ENCODE measurements around the gene CD200. TPM values are rescaled to one million over a fixed set of nuclear protein-coding genes. Genes with fewer than 3 reads are reported as not detected.

The CD200 gene
- total and polyA plus RNA-seq, 2 of the 4 experiments (the other 2 are of a cell fraction), result 1.1 to 1.7 TPM

DNA sequence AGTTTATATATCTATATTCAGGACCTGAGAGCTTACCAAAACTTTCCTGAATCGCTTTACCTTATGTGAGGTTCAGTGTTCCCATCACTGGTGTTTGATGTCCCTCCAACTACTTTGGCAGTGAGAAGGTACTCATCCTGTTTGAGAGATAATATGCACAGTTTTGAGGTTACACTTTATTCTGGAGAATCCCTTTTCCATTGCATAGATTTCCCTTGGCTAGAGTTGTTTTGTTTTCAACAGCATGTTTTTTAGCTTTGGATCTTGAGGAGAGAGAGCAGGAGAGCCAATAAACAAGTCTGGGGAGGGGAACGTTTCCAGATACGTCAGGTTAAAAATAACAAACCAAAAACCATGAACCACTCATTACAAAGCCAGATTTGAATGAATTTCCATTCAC is 33.6 kb downstream of the CD200 start:
- no peak overlapping the region for H3K14ac ChIP-seq (replicated peaks; ENCODE audit: low read depth, low read length)
- TF ChIP-seq CHD1 (IDR thresholded peaks at IDR 0.05; ENCODE audit: low read depth, low read length) (no peak), RCOR1 (IDR thresholded peaks at IDR 0.05; ENCODE audit: insufficient replicate concordance, low read length) (no peak), MXI1 (IDR thresholded peaks at IDR 0.05; ENCODE audit: borderline replicate concordance, low read depth, low read length) (no peak), NFE2L2 (IDR thresholded peaks at IDR 0.05; ENCODE audit: low read depth, low read length) (no peak), POLR2A (IDR thresholded peaks at IDR 0.05; ENCODE audit: low read depth, low read length) (no peak), FOS (IDR thresholded peaks at IDR 0.05; ENCODE audit: low read depth, low read length) (no peak), MAZ (IDR thresholded peaks at IDR 0.05; ENCODE audit: borderline replicate concordance, low read depth, low read length) (no peak), RFX5 (IDR thresholded peaks at IDR 0.05; ENCODE audit: low read depth, low read length) (no peak), CEBPB (IDR thresholded peaks at IDR 0.05; ENCODE audit: low read depth, low read length) (no peak), SMC3 (IDR thresholded peaks at IDR 0.05; ENCODE audit: low read depth, low read length) (no peak), BHLHE40 (IDR thresholded peaks at IDR 0.05; ENCODE audit: low read depth, low read length) (no peak)
- TF ChIP-seq, protein P1, sequence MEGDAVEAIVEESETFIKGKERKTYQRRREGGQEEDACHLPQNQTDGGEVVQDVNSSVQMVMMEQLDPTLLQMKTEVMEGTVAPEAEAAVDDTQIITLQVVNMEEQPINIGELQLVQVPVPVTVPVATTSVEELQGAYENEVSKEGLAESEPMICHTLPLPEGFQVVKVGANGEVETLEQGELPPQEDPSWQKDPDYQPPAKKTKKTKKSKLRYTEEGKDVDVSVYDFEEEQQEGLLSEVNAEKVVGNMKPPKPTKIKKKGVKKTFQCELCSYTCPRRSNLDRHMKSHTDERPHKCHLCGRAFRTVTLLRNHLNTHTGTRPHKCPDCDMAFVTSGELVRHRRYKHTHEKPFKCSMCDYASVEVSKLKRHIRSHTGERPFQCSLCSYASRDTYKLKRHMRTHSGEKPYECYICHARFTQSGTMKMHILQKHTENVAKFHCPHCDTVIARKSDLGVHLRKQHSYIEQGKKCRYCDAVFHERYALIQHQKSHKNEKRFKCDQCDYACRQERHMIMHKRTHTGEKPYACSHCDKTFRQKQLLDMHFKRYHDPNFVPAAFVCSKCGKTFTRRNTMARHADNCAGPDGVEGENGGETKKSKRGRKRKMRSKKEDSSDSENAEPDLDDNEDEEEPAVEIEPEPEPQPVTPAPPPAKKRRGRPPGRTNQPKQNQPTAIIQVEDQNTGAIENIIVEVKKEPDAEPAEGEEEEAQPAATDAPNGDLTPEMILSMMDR (conservative IDR thresholded peaks at IDR 0.05; ENCODE audit: low read depth, low read length), result no peak
- TF ChIP-seq, protein P2, sequence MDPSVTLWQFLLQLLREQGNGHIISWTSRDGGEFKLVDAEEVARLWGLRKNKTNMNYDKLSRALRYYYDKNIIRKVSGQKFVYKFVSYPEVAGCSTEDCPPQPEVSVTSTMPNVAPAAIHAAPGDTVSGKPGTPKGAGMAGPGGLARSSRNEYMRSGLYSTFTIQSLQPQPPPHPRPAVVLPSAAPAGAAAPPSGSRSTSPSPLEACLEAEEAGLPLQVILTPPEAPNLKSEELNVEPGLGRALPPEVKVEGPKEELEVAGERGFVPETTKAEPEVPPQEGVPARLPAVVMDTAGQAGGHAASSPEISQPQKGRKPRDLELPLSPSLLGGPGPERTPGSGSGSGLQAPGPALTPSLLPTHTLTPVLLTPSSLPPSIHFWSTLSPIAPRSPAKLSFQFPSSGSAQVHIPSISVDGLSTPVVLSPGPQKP (IDR thresholded peaks at IDR 0.05; ENCODE audit: borderline replicate concordance, low read depth, low read length), result no peak
- TF ChIP-seq, protein P3, sequence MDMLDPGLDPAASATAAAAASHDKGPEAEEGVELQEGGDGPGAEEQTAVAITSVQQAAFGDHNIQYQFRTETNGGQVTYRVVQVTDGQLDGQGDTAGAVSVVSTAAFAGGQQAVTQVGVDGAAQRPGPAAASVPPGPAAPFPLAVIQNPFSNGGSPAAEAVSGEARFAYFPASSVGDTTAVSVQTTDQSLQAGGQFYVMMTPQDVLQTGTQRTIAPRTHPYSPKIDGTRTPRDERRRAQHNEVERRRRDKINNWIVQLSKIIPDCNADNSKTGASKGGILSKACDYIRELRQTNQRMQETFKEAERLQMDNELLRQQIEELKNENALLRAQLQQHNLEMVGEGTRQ (IDR thresholded peaks at IDR 0.05; ENCODE audit: low read depth, low read length), result no peak
- H4K91ac ChIP-seq (ENCODE audit: insufficient read depth, low read depth, low read length), result no peak overlapping the region
- DNase-seq (no peak), ATAC-seq (ENCODE audit: low read depth) (no peak)
- no peak overlapping the region for H3K9ac ChIP-seq (ENCODE audit: low read depth, low read length)
- no peak overlapping the region for H3K56ac ChIP-seq (ENCODE audit: extremely low read depth, insufficient read depth, low read length)
- in situ Hi-C loops (cut with MboI; ENCODE audit: low sequenced_read_pairs) (no loop called here), intact Hi-C loops (cut with micrococcal nuclease) (no loop called here), dilution Hi-C loops (cut with HindIII; ENCODE audit: low sequenced_read_pairs, unreplicated experiment) (no loop called here)
- no peak overlapping the region for H2BK120ac ChIP-seq (ENCODE audit: low read depth, low read length)
- H3K27ac ChIP-seq (ENCODE audit: insufficient read depth, low read length), result no peak overlapping the region
- H4K20me1 ChIP-seq (ENCODE audit: insufficient read depth, low read length), result no peaks in the 10 kb centered on the region
- no TSS peak for BruUV-seq (replicated peaks)
- H3K18ac ChIP-seq (ENCODE audit: low read depth, low read length), result no peak overlapping the region
- H2AK9ac ChIP-seq (replicated peaks; ENCODE audit: low read depth, low read length, poor library complexity), result no peak overlapping the region
- no peaks in the 10 kb centered on the region for H3K79me1 ChIP-seq (ENCODE audit: low read depth in 1 of 2, low read length in 2 of 2)
- H3K9me1 ChIP-seq (ENCODE audit: insufficient read depth, low read length), result no peaks in the 10 kb centered on the region
- CTCF ChIA-PET, result no interaction called here
- H2AFZ ChIP-seq (replicated peaks; ENCODE audit: low read length, poor library complexity), result no peak overlapping the region
- H2BK5ac ChIP-seq (ENCODE audit: low read depth, low read length, poor library complexity, severe bottlenecking), result no peak overlapping the region
- H2AK5ac ChIP-seq (ENCODE audit: low read depth, low read length), result no peak overlapping the region
- no peaks in the 10 kb centered on the region; the same call in 1 of the 2 replicates for H3K27me3 ChIP-seq (ENCODE audit: control insufficient read depth, insufficient read depth, low read length)
- no peak overlapping the region for H2BK15ac ChIP-seq (ENCODE audit: low read depth, low read length)
- no peak overlapping the region for H2BK20ac ChIP-seq (ENCODE audit: low read depth, low read length)
- POLR2A ChIA-PET (ENCODE audit: unreplicated experiment), result no interaction called here
- WGBS, 2 experiments (ENCODE audit: extremely low coverage in 2 of 2, insufficient read length in 1 of 2), result no CpG with 5 or more reads among the region's 3 CpGs
- H4K8ac ChIP-seq (ENCODE audit: low read depth in 2 of 2, low read length in 2 of 2), result no peak overlapping the region
- H3K36me3 ChIP-seq (ENCODE audit: control insufficient read depth, insufficient read depth, low read length), result 0 out of 2 replicates have a peak, but pooled peaks cover 2% of the 10 kb centered on the region
- no peak overlapping the region for H4K5ac ChIP-seq (ENCODE audit: low read depth, low read length)
- H3K9me3 ChIP-seq (ENCODE audit: control insufficient read depth, insufficient read depth, low read length), result no peaks in the 10 kb centered on the region
- no peak overlapping the region for H3K4ac ChIP-seq (ENCODE audit: low read depth, low read length)
- no peak overlapping the region for H3K23ac ChIP-seq (ENCODE audit: low read depth, low read length)
- no peak overlapping the region for H3K4me3 ChIP-seq (ENCODE audit: insufficient read depth, low read depth, low read length)
- no peak overlapping the region for H3K4me2 ChIP-seq (ENCODE audit: low read depth, low read length)
- H3K4me1 ChIP-seq (ENCODE audit: control insufficient read depth, insufficient read depth, low read length), result 0 out of 2 replicates have a peak, but pooled peaks cover 1% of the 10 kb centered on the region

Measured in IMR-90 (cell line).